Kidney (tissue), 14 donors: Measurements from ENCODE around the gene SP110. TPM values are rescaled to one million over a fixed set of nuclear protein-coding genes. Genes with fewer than 3 reads are reported as not detected.
A peak's percentile ranks its signal among the peaks of the same experiment; 100 is the strongest.

ENCODE experiments used
- DNase-seq, 5 donors: peaks; one replicate each; pipeline ENCODE4 v3.0.0-alpha.2; 2013 to 2020
- FAIRE-seq: peaks from 2 replicates; lab custom pipeline; 2012; peaks lifted over from hg19 to GRCh38; lab: Jason Lieb, UNC
- H3K27ac ChIP-seq, 2 donors: one replicate each; pipeline ENCODE4 v1.7.0; 2013; ENCODE audit warnings: low read depth in 2 of 2, low read length in 2 of 2, inconsistent platforms in 1 of 2
- H3K27me3 ChIP-seq: one replicate; pipeline ENCODE4 v1.7.1; 2013; ENCODE audit warnings: low read length, inconsistent platforms; ENCODE audit not compliant: control insufficient read depth, insufficient read depth
- H3K36me3 ChIP-seq, 3 donors: one replicate each; pipeline versions ENCODE4 v1.7.0 to v1.7.1; 2013; ENCODE audit warnings: low read length in 3 of 3, control low read depth in 1 of 3, inconsistent platforms in 1 of 3; ENCODE audit not compliant: insufficient read depth in 3 of 3, control insufficient read depth in 2 of 3
- H3K4me1 ChIP-seq, 3 donors: one replicate each; pipeline versions ENCODE4 v1.7.0 to v1.7.1; 2013; ENCODE audit warnings: low read length in 3 of 3, inconsistent platforms in 1 of 3, low read depth in 1 of 3; ENCODE audit not compliant: control insufficient read depth in 2 of 3, insufficient read depth in 2 of 3
- H3K4me3 ChIP-seq, 3 donors: one replicate each; pipeline versions ENCODE4 v1.7.0 to v1.8.1; 2013; ENCODE audit warnings: low read length in 3 of 3, control low read depth in 1 of 3, inconsistent platforms in 1 of 3
- H3K9ac ChIP-seq, 3 donors: one replicate each; pipeline versions ENCODE4 v1.7.0 to v1.7.1; 2013; ENCODE audit warnings: low read length in 3 of 3, control low read depth in 1 of 3, inconsistent platforms in 1 of 3
- H3K9me3 ChIP-seq, 3 donors: one replicate each; pipeline versions ENCODE4 v1.7.0 to v1.7.1; 2013; ENCODE audit warnings: low read length in 3 of 3, control low read depth in 1 of 3, inconsistent platforms in 1 of 3; ENCODE audit not compliant: control insufficient read depth in 2 of 3, insufficient read depth in 1 of 3
- CTCF ChIP-seq: IDR thresholded peaks from 3 replicates; pipeline ENCODE4 v1.5.1; 2012; ENCODE audit warnings: mild to moderate bottlenecking, moderate library complexity, borderline replicate concordance; ENCODE audit not compliant: insufficient read depth; ENCODE audit errors: extremely low read depth
- intact Hi-C: fragments of 100-400 bp; cut with DNase I; formaldehyde crosslinking; loops from one replicate; pipeline ENCODE4 v1.11.1; 2022
- polyA plus RNA-seq: library from polyadenylated mRNA; stranded (reverse); fragments of 350-450 nt; fragmentation: Illumina TruSeq; extraction: RNeasy Lipid Tissue Mini Kit (QIAGEN cat#74804); gene quantifications from one replicate; pipeline ENCODE4 v1.2.3, GENCODE V29; 2014; ENCODE audit warnings: low read depth, low replicate concordance; ENCODE audit not compliant: insufficient read depth
- total RNA-seq: library from RNA; stranded (reverse); fragmentation: NEBNext Ultra II Directional; extraction: Animal tissue kit (Norgen Biotek cat#: 25700); gene quantifications from one replicate; pipeline ENCODE4 v1.2.1, GENCODE V29; 2021
- donor health status: control.
- donor health status: control.
- donor health status: control.
- donor health status: control.
- donor health status: control.
- donor health status: DM: yes; HTN: yes; CAD: no.
- donor health status: Normal renal cell carcinoma (clear cell type).

The SP110 gene
- total and polyA plus RNA-seq, 2 donors from 2014 or later, result 12.7 to 28.3 TPM

- DNase-seq, result no peak
- Histone ChIP-seq H3K9me3 (no peaks in the 10 kb centered on the region), H3K4me1 (peaks cover 3 to 7% (median 4%) of the 10 kb centered on the region in 3 donors), H3K36me3 (peaks cover 4 to 29% (median 25%) of the 10 kb centered on the region in 3 donors), H3K27ac (no peak overlapping the region), H3K27me3 (no peaks in the 10 kb centered on the region), H3K9ac (no peak overlapping the region), H3K4me3 (no peak overlapping the region)
- intact Hi-C loops, result no loop called here
- no peak for FAIRE-seq
- no peak for TF ChIP-seq CTCF
These were observed 11.2 kb downstream of the SP110 start for GRCh38 chr2:230208576-230208975.

GRCh38 chr2:230205721-230206120, 14.1 kb downstream of the SP110 start:
- TF ChIP-seq CTCF, result no peak
- peaks cover 4 to 21% (median 8%) of the 10 kb centered on the region in 3 donors for H3K36me3 ChIP-seq

GRCh38 chr2:230205034-230205433, 14.8 kb downstream of the SP110 start:
- no peak for FAIRE-seq
- H3K4me3 ChIP-seq, result no peak overlapping the region
- no peaks in the 10 kb centered on the region for H3K9me3 ChIP-seq
- no peaks in the 10 kb centered on the region for H3K27me3 ChIP-seq
- no peak overlapping the region for H3K9ac ChIP-seq
- peaks cover 3 to 7% (median 4%) of the 10 kb centered on the region in 3 donors for H3K4me1 ChIP-seq
- H3K27ac ChIP-seq, result no peak overlapping the region
- peak in 2 of 5 donors; percentile 22 to 37 for DNase-seq
- TF ChIP-seq CTCF, result no peak
- peaks cover 4 to 21% (median 5%) of the 10 kb centered on the region in 3 donors for H3K36me3 ChIP-seq
- intact Hi-C loops, result no loop called here

More at GRCh38 chr2:230205721-230206120, 14.1 kb downstream of the SP110 start:
- FAIRE-seq, result no peak
- no peak overlapping the region for H3K27ac ChIP-seq
- peaks cover 3 to 7% (median 4%) of the 10 kb centered on the region in 3 donors for H3K4me1 ChIP-seq
- no peaks in the 10 kb centered on the region for H3K9me3 ChIP-seq
- intact Hi-C loops, result no loop called here
- no peaks in the 10 kb centered on the region for H3K27me3 ChIP-seq
- no peak for DNase-seq
- H3K9ac ChIP-seq, result no peak overlapping the region
- H3K4me3 ChIP-seq, result no peak overlapping the region

GRCh38 chr2:230203110-230203676, 16.6 kb downstream of the SP110 start:
- DNase-seq, result no peak
- Histone ChIP-seq H3K36me3 (peaks cover 1 to 14% (median 4%) of the 10 kb centered on the region in 3 donors), H3K9me3 (peaks cover 0 to under 1% (median 0%) of the 10 kb centered on the region in 3 donors), H3K9ac (no peak overlapping the region), H3K27me3 (no peaks in the 10 kb centered on the region), H3K27ac (no peak overlapping the region), H3K4me3 (no peak overlapping the region), H3K4me1 (peaks cover 3 to 7% (median 4%) of the 10 kb centered on the region in 3 donors)
- intact Hi-C loops, result no loop called here
- no peak for FAIRE-seq
- no peak for TF ChIP-seq CTCF
